Parathyroid adenoma (tissue), 2 donors: ENCODE results near the gene BANK1.

Experiments used
- H2AFZ ChIP-seq: fragments of 300-600 bp; sonication (generic); one replicate; pipeline ENCODE4 v1.7.0; 2017; ENCODE audit warnings: antibody characterized with exemption, mild to moderate bottlenecking
- H3K27ac ChIP-seq: fragments of 300-600 bp; sonication (generic); one replicate; pipeline ENCODE4 v1.7.0; 2017
- H3K27me3 ChIP-seq: fragments of 300-600 bp; sonication (generic); one replicate; pipeline ENCODE4 v1.7.0; 2017; ENCODE audit warnings: low read length; ENCODE audit not compliant: control insufficient read depth, insufficient read depth
- H3K36me3 ChIP-seq: fragments of 300-600 bp; sonication (generic); one replicate; pipeline ENCODE4 v1.7.0; 2017; ENCODE audit warnings: low read length; ENCODE audit not compliant: control insufficient read depth, insufficient read depth
- H3K4me1 ChIP-seq: fragments of 300-600 bp; sonication (generic); one replicate; pipeline ENCODE4 v1.7.0; 2017; ENCODE audit warnings: control low read depth
- H3K4me2 ChIP-seq: fragments of 300-600 bp; sonication (generic); one replicate; pipeline ENCODE4 v1.7.0; 2017; ENCODE audit warnings: low read length
- H3K4me3 ChIP-seq: fragments of 300-600 bp; sonication (generic); one replicate; pipeline ENCODE4 v1.7.0; 2017; ENCODE audit warnings: low read depth, low read length
- H3K79me2 ChIP-seq: fragments of 300-600 bp; sonication (generic); one replicate; pipeline ENCODE4 v1.7.0; 2017; ENCODE audit warnings: control low read depth
- H3K9ac ChIP-seq: fragments of 300-600 bp; sonication (generic); one replicate; pipeline ENCODE4 v1.7.0; 2017; ENCODE audit warnings: mild to moderate bottlenecking
- H3K9me3 ChIP-seq: fragments of 300-600 bp; sonication (generic); one replicate; pipeline ENCODE4 v1.7.0; 2017; ENCODE audit warnings: low read length; ENCODE audit not compliant: control insufficient read depth
- TF ChIP-seq, protein P1 (sequence below): fragments of 300-600 bp; sonication (generic); IDR thresholded peaks from one replicate; pipeline ENCODE4 v1.7.0; 2017; ENCODE audit warnings: antibody characterized with exemption, mild to moderate bottlenecking
- donor health status: primary hyperparathyroidism.

The BANK1 gene

GRCh38 chr4:101910786-101911373 is 120.3 kb downstream of the BANK1 start:
- TF ChIP-seq, protein P1, sequence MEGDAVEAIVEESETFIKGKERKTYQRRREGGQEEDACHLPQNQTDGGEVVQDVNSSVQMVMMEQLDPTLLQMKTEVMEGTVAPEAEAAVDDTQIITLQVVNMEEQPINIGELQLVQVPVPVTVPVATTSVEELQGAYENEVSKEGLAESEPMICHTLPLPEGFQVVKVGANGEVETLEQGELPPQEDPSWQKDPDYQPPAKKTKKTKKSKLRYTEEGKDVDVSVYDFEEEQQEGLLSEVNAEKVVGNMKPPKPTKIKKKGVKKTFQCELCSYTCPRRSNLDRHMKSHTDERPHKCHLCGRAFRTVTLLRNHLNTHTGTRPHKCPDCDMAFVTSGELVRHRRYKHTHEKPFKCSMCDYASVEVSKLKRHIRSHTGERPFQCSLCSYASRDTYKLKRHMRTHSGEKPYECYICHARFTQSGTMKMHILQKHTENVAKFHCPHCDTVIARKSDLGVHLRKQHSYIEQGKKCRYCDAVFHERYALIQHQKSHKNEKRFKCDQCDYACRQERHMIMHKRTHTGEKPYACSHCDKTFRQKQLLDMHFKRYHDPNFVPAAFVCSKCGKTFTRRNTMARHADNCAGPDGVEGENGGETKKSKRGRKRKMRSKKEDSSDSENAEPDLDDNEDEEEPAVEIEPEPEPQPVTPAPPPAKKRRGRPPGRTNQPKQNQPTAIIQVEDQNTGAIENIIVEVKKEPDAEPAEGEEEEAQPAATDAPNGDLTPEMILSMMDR, result no peak
- Histone ChIP-seq H3K4me1 (no peaks in the 10 kb centered on the region), H3K27me3 (no peaks in the 10 kb centered on the region)

DNA sequence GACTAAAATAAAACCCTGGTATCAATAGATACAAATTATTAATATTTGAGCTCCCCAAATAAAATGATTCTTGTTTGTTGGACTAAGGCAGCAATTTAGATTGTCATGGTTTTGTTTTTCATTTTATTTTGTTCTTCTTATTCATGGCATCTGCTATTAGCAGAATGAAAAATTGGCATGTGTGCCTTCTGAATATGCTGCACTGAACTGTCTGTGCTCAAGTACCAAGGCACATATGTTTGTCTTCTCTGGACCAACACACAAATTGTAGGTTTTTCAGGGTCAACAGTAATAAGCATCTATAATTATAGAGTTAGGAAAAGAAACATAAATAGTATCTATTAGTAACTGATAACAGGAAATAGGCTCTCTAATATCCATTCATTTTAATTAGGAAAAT is 121.1 kb downstream of the BANK1 start:
- Histone ChIP-seq H3K27me3 (no peaks in the 10 kb centered on the region), H2AFZ (no peak overlapping the region), H3K4me1 (no peaks in the 10 kb centered on the region), H3K79me2 (no peaks in the 10 kb centered on the region), H3K27ac (no peak overlapping the region), H3K9me3 (no peaks in the 10 kb centered on the region), H3K9ac (no peak overlapping the region), H3K4me3 (no peak overlapping the region), H3K4me2 (no peak overlapping the region), H3K36me3 (no peaks in the 10 kb centered on the region)
- TF ChIP-seq, protein P1, result no peak

More at GRCh38 chr4:101910786-101911373, 120.3 kb downstream of the BANK1 start:
- Histone ChIP-seq H3K36me3 (no peaks in the 10 kb centered on the region), H3K4me3 (no peak overlapping the region), H3K27ac (no peak overlapping the region), H3K79me2 (no peaks in the 10 kb centered on the region), H3K9ac (no peak overlapping the region), H2AFZ (no peak overlapping the region), H3K4me2 (no peak overlapping the region), H3K9me3 (no peaks in the 10 kb centered on the region)

DNA sequence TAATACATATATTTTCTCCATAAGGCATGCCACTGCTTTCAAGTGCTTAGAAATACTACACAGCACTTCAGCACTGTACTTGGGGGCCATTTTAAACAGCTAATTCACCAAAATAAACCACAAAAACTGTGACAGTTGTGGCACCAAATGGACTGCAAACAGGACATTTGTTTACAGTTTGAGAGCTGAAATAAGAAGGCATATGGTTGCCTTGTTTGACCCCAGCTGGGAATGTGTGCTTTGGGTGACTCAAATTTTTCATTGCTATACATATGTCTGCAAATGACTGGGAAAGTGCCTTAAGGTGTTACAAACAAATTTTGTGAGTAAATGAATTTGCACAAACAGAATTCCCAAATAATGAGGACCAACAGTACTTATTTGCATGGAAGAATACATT is 124.2 kb downstream of the BANK1 start:
- Histone ChIP-seq H3K9ac (no peak overlapping the region), H3K27me3 (no peaks in the 10 kb centered on the region), H3K4me2 (no peak overlapping the region), H3K4me1 (no peaks in the 10 kb centered on the region), H3K9me3 (no peaks in the 10 kb centered on the region), H3K36me3 (no peaks in the 10 kb centered on the region), H3K4me3 (no peak overlapping the region), H3K79me2 (no peaks in the 10 kb centered on the region), H2AFZ (no peak overlapping the region), H3K27ac (no peak overlapping the region)
- TF ChIP-seq, protein P1, result no peak

DNA sequence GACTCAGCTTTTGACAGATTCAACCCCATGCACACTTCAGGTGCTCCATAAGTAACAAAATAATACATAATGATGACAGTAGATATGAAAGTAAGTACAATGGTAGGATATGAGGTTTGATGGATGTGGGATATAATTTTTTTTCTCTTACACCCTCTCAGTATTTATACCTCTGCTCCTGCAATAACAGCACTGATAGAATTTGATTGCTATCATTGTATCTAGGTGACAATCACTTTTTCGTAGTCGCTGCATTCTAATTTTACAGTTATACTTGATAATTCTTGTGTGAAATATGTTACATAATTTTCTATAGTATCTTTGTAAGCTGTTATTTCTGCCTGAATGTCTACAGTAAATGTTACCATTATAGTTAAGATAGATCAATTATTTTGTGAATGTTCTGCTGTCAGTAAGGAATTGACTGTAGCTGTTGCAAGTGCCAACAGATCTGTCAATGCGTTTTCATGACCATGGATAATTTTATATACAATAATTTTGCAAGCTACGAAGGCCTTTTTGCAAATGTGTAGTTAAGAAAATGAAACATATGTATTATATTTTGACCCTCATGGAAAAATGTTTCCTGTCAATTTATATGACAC is 128.9 kb downstream of the BANK1 start:
- TF ChIP-seq, protein P1, result no peak
- no peaks in the 10 kb centered on the region for H3K79me2 ChIP-seq

DNA sequence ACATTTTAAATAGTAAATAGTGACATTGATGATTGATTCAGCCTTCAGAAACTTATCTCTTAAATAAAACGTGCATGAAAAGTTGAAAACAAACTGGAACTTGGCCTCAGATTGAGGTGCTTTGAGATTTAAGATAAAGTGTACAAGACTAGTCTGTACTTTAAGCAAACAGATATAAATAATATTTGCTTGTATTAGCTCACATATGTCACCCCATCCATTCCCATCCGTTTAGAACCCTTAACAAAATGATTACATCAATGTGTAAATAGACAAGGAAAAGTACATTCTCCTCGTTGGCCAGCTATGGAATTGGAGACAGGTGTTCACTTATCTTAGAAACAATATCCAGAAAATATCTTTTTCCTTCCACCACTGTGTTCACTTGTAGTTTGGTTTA is 130.8 kb downstream of the BANK1 start:
- H3K4me3 ChIP-seq, result no peak overlapping the region
- H3K9me3 ChIP-seq, result no peaks in the 10 kb centered on the region
- no peak overlapping the region for H3K9ac ChIP-seq
- no peaks in the 10 kb centered on the region for H3K36me3 ChIP-seq
- no peaks in the 10 kb centered on the region for H3K4me1 ChIP-seq
- TF ChIP-seq, protein P1, result no peak
- no peak overlapping the region for H2AFZ ChIP-seq
- no peaks in the 10 kb centered on the region for H3K27me3 ChIP-seq
- H3K27ac ChIP-seq, result no peak overlapping the region
- H3K79me2 ChIP-seq, result no peaks in the 10 kb centered on the region
- H3K4me2 ChIP-seq, result no peak overlapping the region

More for the DNA sequence above, 128.9 kb downstream of the BANK1 start:
- no peaks in the 10 kb centered on the region for H3K9me3 ChIP-seq
- H3K9ac ChIP-seq, result no peak overlapping the region
- H3K27me3 ChIP-seq, result no peaks in the 10 kb centered on the region
- H3K4me2 ChIP-seq, result no peak overlapping the region
- H3K4me1 ChIP-seq, result no peaks in the 10 kb centered on the region
- no peak overlapping the region for H2AFZ ChIP-seq
- no peak overlapping the region for H3K27ac ChIP-seq
- no peaks in the 10 kb centered on the region for H3K36me3 ChIP-seq
- no peak overlapping the region for H3K4me3 ChIP-seq
